Upper lobe of left lung (tissue), 6 donors: ENCODE data around the gene PRDM11. TPM values are rescaled to one million over a fixed set of nuclear protein-coding genes. Genes with fewer than 3 reads are reported as not detected.
A peak's percentile ranks its signal among the peaks of the same experiment; 100 is the strongest.

Experiments
- ATAC-seq, 2 donors: fragments of 200-7000 bp; cut with Tn5 transposase; one replicate each; pipeline ENCODE4 v1.9.1; 2022; ENCODE audit warnings: mild to moderate bottlenecking in 2 of 2, moderate library complexity in 2 of 2; ENCODE audit not compliant: low FRiP score in 2 of 2
- DNase-seq, 2 donors: peaks; one replicate each; pipeline ENCODE4 v3.0.0-alpha.2; 2019 to 2020
- H3K27ac ChIP-seq, 4 donors: fragments of 200-600 bp; sonication (generic); one replicate each; pipeline ENCODE4 v1.5.1; 2016 to 2019
- H3K27me3 ChIP-seq, 4 donors: fragments of 200-600 bp; sonication (generic); one replicate each; pipeline ENCODE4 v1.5.1; 2017 to 2019
- H3K36me3 ChIP-seq, 4 donors: fragments of 200-600 bp; sonication (generic); one replicate each; pipeline ENCODE4 v1.5.1; 2016 to 2019
- H3K4me1 ChIP-seq, 4 donors: fragments of 200-600 bp; sonication (generic); one replicate each; pipeline ENCODE4 v1.5.1; 2018 to 2019
- H3K4me3 ChIP-seq, 4 donors: fragments of 200-600 bp; sonication (generic); one replicate each; pipeline ENCODE4 v1.5.1; 2017 to 2019; ENCODE audit warnings: mild to moderate bottlenecking in 2 of 4, moderate library complexity in 1 of 4
- H3K9me3 ChIP-seq, 4 donors: fragments of 200-600 bp; sonication (generic); one replicate each; pipeline ENCODE4 v1.5.1; 2018 to 2019
- EP300 ChIP-seq, 4 donors: sonication (generic); formaldehyde crosslinking; IDR thresholded peaks; one replicate each; pipeline ENCODE4 v1.5.1; 2017; ENCODE audit warnings: antibody characterized with exemption in 4 of 4, control low read depth in 2 of 4
- POLR2A ChIP-seq, 4 donors: fragments of 450-650 bp; IDR thresholded peaks; one replicate each; pipeline ENCODE4 v1.5.1; 2016 to 2017; ENCODE audit warnings: antibody characterized with exemption in 4 of 4, mild to moderate bottlenecking in 2 of 4
- POLR2AphosphoS5 ChIP-seq, 2 donors: sonication (generic); formaldehyde crosslinking; IDR thresholded peaks; one replicate each; pipeline ENCODE4 v1.5.1; 2017; ENCODE audit warnings: antibody characterized with exemption in 2 of 2
- WGBS, 2 donors: methylation state at CpG; one replicate each; pipeline ENCODE4 v1.1.5; 2017 to 2018; 5-methylcytosine and 5-hydroxymethylcytosine counted together
- total RNA-seq, 6 donors: library from RNA; depleted of rRNA in 4 of 6; stranded (reverse); fragments of >200 nt in 4 of 6; gene quantifications; one replicate each; pipeline versions ENCODE4 v1.1.0 to v1.2.1, GENCODE V29; 2016 to 2021
- TF ChIP-seq, protein P1 (sequence below), 6 experiments: fragments of 450-650 bp in 4 of 6; fragments of 200-600 bp in 2 of 6; sonication (generic) in 2 of 6; IDR thresholded peaks; one replicate each; pipeline ENCODE4 v1.5.1; 2016 to 2019; ENCODE audit warnings: antibody characterized with exemption in 6 of 6
- donor health status: DM: no; HTN: no; CAD: no; lungs with moderate emphysema.
- donor health status: DM: no; HTN: yes; CAD: no; lungs with severe emphysema.

The PRDM11 gene
- total RNA-seq, 6 donors from 2014 or later: 12.7 to 21.1 (median 16.0) TPM

DNA sequence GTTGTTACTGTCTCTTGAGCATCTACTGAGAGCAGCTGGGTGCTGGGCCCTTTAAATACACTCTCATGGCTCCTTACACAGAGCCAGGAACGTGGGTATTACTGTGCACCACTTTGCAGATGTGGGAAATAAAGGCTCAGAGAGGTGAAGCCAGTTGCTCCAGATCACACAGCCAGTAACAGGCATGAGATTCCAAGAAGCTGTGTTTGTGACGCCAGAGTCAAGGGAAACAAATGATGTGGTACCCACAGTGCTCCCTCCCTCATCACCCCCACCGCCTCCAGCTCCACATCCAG, 1.4 kb upstream of the PRDM11 start:
- DNase-seq (no peak), ATAC-seq (no peak)
- Histone ChIP-seq H3K4me1 (peaks cover 16 to 31% (median 21%) of the 10 kb centered on the region in 4 donors), H3K27ac (no peak overlapping the region), H3K9me3 (no peaks in the 10 kb centered on the region), H3K36me3 (no peaks in the 10 kb centered on the region), H3K27me3 (no peaks in the 10 kb centered on the region), H3K4me3 (no peak overlapping the region)
- WGBS, 2 donors: 30 to 46% methylated on average over 3 of the region's 3 CpGs
- TF ChIP-seq, protein P1, sequence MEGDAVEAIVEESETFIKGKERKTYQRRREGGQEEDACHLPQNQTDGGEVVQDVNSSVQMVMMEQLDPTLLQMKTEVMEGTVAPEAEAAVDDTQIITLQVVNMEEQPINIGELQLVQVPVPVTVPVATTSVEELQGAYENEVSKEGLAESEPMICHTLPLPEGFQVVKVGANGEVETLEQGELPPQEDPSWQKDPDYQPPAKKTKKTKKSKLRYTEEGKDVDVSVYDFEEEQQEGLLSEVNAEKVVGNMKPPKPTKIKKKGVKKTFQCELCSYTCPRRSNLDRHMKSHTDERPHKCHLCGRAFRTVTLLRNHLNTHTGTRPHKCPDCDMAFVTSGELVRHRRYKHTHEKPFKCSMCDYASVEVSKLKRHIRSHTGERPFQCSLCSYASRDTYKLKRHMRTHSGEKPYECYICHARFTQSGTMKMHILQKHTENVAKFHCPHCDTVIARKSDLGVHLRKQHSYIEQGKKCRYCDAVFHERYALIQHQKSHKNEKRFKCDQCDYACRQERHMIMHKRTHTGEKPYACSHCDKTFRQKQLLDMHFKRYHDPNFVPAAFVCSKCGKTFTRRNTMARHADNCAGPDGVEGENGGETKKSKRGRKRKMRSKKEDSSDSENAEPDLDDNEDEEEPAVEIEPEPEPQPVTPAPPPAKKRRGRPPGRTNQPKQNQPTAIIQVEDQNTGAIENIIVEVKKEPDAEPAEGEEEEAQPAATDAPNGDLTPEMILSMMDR (IDR thresholded peaks at IDR 0.05): no peak
- TF ChIP-seq POLR2AphosphoS5 (IDR thresholded peaks at IDR 0.05): no peak
- no peak for TF ChIP-seq POLR2A (IDR thresholded peaks at IDR 0.05)
- TF ChIP-seq EP300 (IDR thresholded peaks at IDR 0.05): no peak

DNA sequence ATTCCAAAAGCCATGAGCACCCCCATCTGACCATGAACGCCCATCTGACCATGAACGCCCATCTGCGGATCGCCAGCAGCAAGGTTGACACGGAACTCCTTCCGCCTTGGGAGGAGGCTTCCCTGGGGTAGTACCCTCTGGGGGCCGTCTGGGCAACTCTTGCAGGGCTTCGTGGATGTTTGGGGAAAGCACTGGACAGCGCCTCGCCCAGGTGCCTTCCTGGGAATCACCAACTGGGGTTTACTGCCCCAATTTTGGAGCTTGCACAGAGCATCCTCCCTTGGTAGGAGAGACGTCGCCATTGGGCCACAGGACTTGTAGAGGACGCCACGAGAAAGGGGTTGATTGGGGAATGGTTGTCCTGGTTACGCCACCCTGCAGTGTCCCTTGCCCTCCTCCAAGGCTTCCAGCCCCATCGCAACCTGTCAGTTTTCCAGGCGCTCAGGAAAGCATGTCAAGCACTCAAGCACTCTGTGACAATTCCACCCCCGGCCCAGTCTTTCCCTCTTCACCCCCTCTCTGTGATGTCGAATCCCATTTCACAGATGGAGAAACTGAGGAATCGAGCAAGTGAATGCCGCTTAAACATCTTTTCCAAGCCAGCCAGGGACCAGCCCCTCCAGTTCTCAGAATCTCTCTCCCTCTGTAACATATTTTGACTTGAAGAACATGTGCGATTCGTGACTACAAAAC, 914 bp upstream of the PRDM11 start:
- H3K27me3 ChIP-seq: no peaks in the 10 kb centered on the region
- H3K27ac ChIP-seq: peak overlapping the region; percentile 93 to 99 (median 97)
- no peaks in the 10 kb centered on the region for H3K36me3 ChIP-seq
- DNase-seq: peak in 1 of 2 donors; percentile 71
- ATAC-seq: no peak
- H3K4me1 ChIP-seq: peaks cover 16 to 31% (median 21%) of the 10 kb centered on the region in 4 donors
- H3K9me3 ChIP-seq: no peaks in the 10 kb centered on the region
- 19 to 31% methylated on average over 18 to 21 of the region's 23 CpGs for WGBS, 2 donors
- no peak for TF ChIP-seq POLR2AphosphoS5 (IDR thresholded peaks at IDR 0.05)
- no peak for TF ChIP-seq EP300 (IDR thresholded peaks at IDR 0.05)
- TF ChIP-seq, protein P1 (IDR thresholded peaks at IDR 0.05): no peak
- no peak for TF ChIP-seq POLR2A (IDR thresholded peaks at IDR 0.05)
- peak overlapping the region in 3 of 4 donors; percentile 55 to 73 (median 66) for H3K4me3 ChIP-seq

DNA sequence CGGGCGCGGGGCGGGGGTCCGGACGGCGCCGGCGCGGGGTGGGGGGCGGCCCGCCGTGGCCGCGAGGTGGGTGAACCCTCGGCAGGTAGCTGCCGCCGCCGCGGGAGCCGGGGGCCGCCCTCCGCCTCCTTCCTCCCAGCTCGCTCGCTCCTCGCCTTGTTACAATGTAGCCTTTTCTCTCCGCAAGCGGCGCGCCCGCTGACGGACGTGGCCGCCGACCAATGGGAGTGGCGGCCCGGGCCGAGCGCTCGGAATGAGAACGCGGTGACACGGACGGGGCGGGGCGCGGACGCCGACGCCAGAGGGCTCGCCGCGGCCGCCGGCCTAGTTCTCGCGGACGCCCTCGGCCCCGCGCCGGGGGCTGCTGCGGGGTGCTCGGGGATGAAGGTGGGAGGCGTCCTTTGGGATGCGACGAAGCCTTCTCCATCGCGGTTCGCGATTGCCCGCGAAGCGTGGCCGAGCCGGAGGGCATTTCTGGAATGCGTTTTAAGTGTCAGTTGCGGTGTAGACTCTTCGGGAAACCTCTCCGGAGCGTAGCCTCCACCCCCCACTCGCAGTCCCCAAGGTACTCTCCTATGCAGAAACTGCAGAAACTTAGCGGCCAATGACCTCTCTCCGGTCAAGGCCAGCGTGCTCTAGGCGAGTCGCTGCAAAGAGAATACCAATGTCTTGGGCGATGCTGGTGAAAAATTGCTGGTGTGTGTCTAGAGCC, 734 bp downstream of the PRDM11 start:
- TF ChIP-seq POLR2AphosphoS5 (IDR thresholded peaks at IDR 0.05) (peak; percentile 63 to 93), POLR2A (IDR thresholded peaks at IDR 0.05) (peak in 3 of 4 donors; percentile 64 to 93 (median 75)), EP300 (IDR thresholded peaks at IDR 0.05) (peak in 1 of 4 donors; percentile 50)
- TF ChIP-seq, protein P1 (IDR thresholded peaks at IDR 0.05): peak in 4 of 6 experiments; percentile 12 to 30 (median 21)
- DNase-seq (peak; percentile 95 to 100), ATAC-seq (peak; percentile 94 to 98)
- Histone ChIP-seq H3K4me1 (peaks cover 16 to 34% (median 21%) of the 10 kb centered on the region in 4 donors), H3K36me3 (no peaks in the 10 kb centered on the region), H3K27me3 (no peaks in the 10 kb centered on the region), H3K4me3 (peak overlapping the region; percentile 42 to 73 (median 60)), H3K27ac (peak overlapping the region; percentile 93 to 99 (median 97)), H3K9me3 (no peaks in the 10 kb centered on the region)
- WGBS, 2 donors: 1 to 2% methylated on average over 14 to 29 of the region's 88 CpGs

DNA sequence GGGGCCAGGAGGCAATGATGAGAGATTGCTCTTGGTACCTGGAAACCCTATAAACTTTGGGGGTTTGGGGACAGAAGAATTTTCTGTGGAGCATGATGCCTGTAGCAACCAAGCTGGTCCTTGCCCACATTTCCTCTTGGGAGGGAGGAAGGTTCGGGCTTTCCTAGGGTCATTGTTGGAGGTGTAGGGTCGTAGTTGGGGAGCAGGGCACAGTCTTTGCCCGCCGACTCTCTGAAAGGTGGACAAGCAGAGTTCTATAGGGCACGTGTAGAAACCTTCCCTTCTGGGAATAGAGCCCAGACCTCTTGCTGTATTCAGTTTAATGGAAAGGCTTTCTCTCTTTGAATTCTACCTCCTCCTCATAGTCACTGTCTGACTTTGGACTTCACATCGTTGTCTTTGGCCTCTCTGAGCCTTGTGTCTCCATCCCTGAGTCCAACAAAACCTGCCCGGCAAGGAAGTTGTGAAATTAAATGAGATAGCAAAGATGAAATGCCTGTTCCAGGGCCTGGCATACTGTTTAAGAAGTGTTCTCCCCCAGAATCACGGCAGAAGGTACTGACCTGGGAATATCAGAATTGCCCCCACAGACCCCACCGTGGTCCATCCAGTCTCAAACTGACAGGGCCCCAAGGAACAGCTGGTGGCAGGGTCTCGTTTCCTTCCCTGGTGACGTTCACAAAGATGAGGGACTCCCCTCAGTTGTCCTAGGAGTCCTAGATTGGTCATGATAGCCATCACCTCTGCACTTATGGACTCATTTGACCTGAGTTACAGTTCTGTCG, 1.6 kb downstream of the PRDM11 start:
- Histone ChIP-seq H3K4me3 (peak overlapping the region; percentile 42 to 73 (median 60)), H3K4me1 (peaks cover 16 to 34% (median 21%) of the 10 kb centered on the region in 4 donors), H3K9me3 (no peaks in the 10 kb centered on the region), H3K27ac (peak overlapping the region in 3 of 4 donors; percentile 93 to 99 (median 97)), H3K36me3 (no peaks in the 10 kb centered on the region), H3K27me3 (no peaks in the 10 kb centered on the region)
- WGBS, 2 donors: 62 to 71% methylated on average over 12 of the region's 12 CpGs
- DNase-seq (peak in 1 of 2 donors; percentile 8), ATAC-seq (no peak)
- no peak for TF ChIP-seq EP300 (IDR thresholded peaks at IDR 0.05)
- TF ChIP-seq POLR2A (IDR thresholded peaks at IDR 0.05): no peak
- no peak for TF ChIP-seq POLR2AphosphoS5 (IDR thresholded peaks at IDR 0.05)
- TF ChIP-seq, protein P1 (IDR thresholded peaks at IDR 0.05): no peak
